D341Med (cell line): Measurements from ENCODE around the gene TTC27.
"Not testable (repeated sequence)": the region's sequence is repeated elsewhere in the genome, so short reads cannot be mapped to it uniquely, and the experiment has no call there.

Experiments
- DNase-seq: peaks from one replicate; pipeline ENCODE4 v3.0.0; 2012; ENCODE audit warnings: low spot score

The TTC27 gene

GRCh38 chr2:32719933-32720716, 92.3 kb downstream of the TTC27 start:
- no peak for DNase-seq

GRCh38 chr2:32720771-32721170, 92.9 kb downstream of the TTC27 start:
- no peak for DNase-seq

- DNase-seq = no peak
These were observed 93.5 kb downstream of the TTC27 start for GRCh38 chr2:32721376-32721775.

- DNase-seq = no peak
These were observed 95.7 kb downstream of the TTC27 start for GRCh38 chr2:32723467-32724079.

GRCh38 chr2:32726678-32727077, 98.8 kb downstream of the TTC27 start:
- DNase-seq = not testable (repeated sequence)

- no peak for DNase-seq
These were observed 99.3 kb downstream of the TTC27 start for GRCh38 chr2:32727157-32727556.

- not testable (repeated sequence) for DNase-seq
These were observed 103.1 kb downstream of the TTC27 start for GRCh38 chr2:32730958-32731357.

GRCh38 chr2:32732120-32732519, 104.3 kb downstream of the TTC27 start:
- DNase-seq = no peak

- DNase-seq = no peak
These were observed 105.1 kb downstream of the TTC27 start for GRCh38 chr2:32732912-32733472.

GRCh38 chr2:32735348-32735747, 107.5 kb downstream of the TTC27 start:
- no peak for DNase-seq

GRCh38 chr2:32738939-32739338, 111.1 kb downstream of the TTC27 start:
- no peak for DNase-seq

- no peak for DNase-seq
These were observed 111.8 kb downstream of the TTC27 start for GRCh38 chr2:32739664-32740063.

- no peak for DNase-seq
These were observed 113.7 kb downstream of the TTC27 start for GRCh38 chr2:32741575-32741974.

- DNase-seq = no peak
These were observed 114.5 kb downstream of the TTC27 start for GRCh38 chr2:32742376-32742775.

- DNase-seq = no peak
These were observed 115.8 kb downstream of the TTC27 start for GRCh38 chr2:32743480-32744236.

GRCh38 chr2:32745191-32745590, 117.3 kb downstream of the TTC27 start:
- no peak for DNase-seq

- DNase-seq = no peak
These were observed 117.8 kb downstream of the TTC27 start for GRCh38 chr2:32745675-32746074.

GRCh38 chr2:32746669-32747068, 118.8 kb downstream of the TTC27 start:
- no peak for DNase-seq

GRCh38 chr2:32748158-32748557, 120.3 kb downstream of the TTC27 start:
- no peak for DNase-seq

- no peak for DNase-seq
These were observed 123.0 kb downstream of the TTC27 start for GRCh38 chr2:32750880-32751279.

GRCh38 chr2:32752205-32752604, 124.4 kb downstream of the TTC27 start:
- no peak for DNase-seq

GRCh38 chr2:32752952-32753351, 125.1 kb downstream of the TTC27 start:
- no peak for DNase-seq

GRCh38 chr2:32754676-32755075, 126.8 kb downstream of the TTC27 start:
- not testable (repeated sequence) for DNase-seq
